Osteoblast (primary cell): ENCODE results near the gene RPS6KA5. TPM values are rescaled to one million over a fixed set of nuclear protein-coding genes. Genes with fewer than 3 reads are reported as not detected.

Experiments
- DNase-seq: peaks from one replicate; pipeline ENCODE4 v3.0.0; 2011; ENCODE audit warnings: low spot score, mixed read lengths; ENCODE audit not compliant: insufficient read length; ENCODE audit errors: missing footprints
- H2AFZ ChIP-seq: 2 replicates; pipeline ENCODE4 v1.6.0; 2011; ENCODE audit warnings: mild to moderate bottlenecking, low read length
- H3K27ac ChIP-seq: 2 replicates; pipeline ENCODE4 v1.5.1; 2011; ENCODE audit warnings: mild to moderate bottlenecking, low read depth, low read length, moderate library complexity
- H3K27me3 ChIP-seq: 2 replicates; pipeline ENCODE4 v1.6.0; 2012; ENCODE audit warnings: mild to moderate bottlenecking, control low read depth, inconsistent platforms, low read length, moderate library complexity; ENCODE audit not compliant: insufficient read depth
- H3K36me3 ChIP-seq: 2 replicates; pipeline ENCODE4 v1.5.1; 2011; ENCODE audit warnings: mild to moderate bottlenecking, low read length, control low read depth, moderate library complexity; ENCODE audit not compliant: insufficient read depth
- H3K4me1 ChIP-seq: 2 replicates; pipeline ENCODE4 v1.5.1; 2011; ENCODE audit warnings: mild to moderate bottlenecking, low read length, control low read depth, moderate library complexity; ENCODE audit not compliant: insufficient read depth
- H3K4me2 ChIP-seq: 2 replicates; pipeline ENCODE4 v1.6.0; 2011; ENCODE audit warnings: mild to moderate bottlenecking, low read length; ENCODE audit not compliant: insufficient read depth
- H3K4me3 ChIP-seq: fragments of 200-600 bp; sonication (generic); 3 replicates; pipeline ENCODE4 v1.5.1; 2012; ENCODE audit warnings: mild to moderate bottlenecking, low read length, inconsistent platforms; ENCODE audit not compliant: insufficient read depth
- H3K79me2 ChIP-seq: 2 replicates; pipeline ENCODE4 v1.6.0; 2012; ENCODE audit warnings: mild to moderate bottlenecking, low read length, control low read depth, inconsistent platforms; ENCODE audit not compliant: insufficient read depth
- H3K9me3 ChIP-seq: 2 replicates; pipeline ENCODE4 v1.5.1; 2011; ENCODE audit warnings: low read depth, low read length, control low read depth
- H4K20me1 ChIP-seq: 2 replicates; pipeline ENCODE4 v1.6.0; 2012; ENCODE audit warnings: mild to moderate bottlenecking, low read length, control low read depth; ENCODE audit not compliant: insufficient read depth
- CTCF ChIP-seq: IDR thresholded peaks from 2 replicates; pipeline ENCODE4 v1.5.1; 2011; ENCODE audit warnings: mild to moderate bottlenecking, low read depth, low read length, moderate library complexity; ENCODE audit errors: extremely low read depth
- total RNA-seq: library from RNA; depleted of rRNA; stranded (reverse); fragments of >200 nt; gene quantifications from 2 replicates; pipeline ENCODE4 v1.2.3, GENCODE V29; 2012

RPS6KA5 gene
- total RNA-seq, 1 donor: 1.4 TPM

GRCh38 chr14:90883782-90884181 is 176.7 kb downstream of the RPS6KA5 start:
- no peak overlapping the region for H3K4me2 ChIP-seq
- H3K9me3 ChIP-seq: no peaks in the 10 kb centered on the region
- peak; percentile 0 for DNase-seq
- no peak for TF ChIP-seq CTCF
- H3K27ac ChIP-seq: no peak overlapping the region
- no peak overlapping the region for H3K4me3 ChIP-seq
- H3K36me3 ChIP-seq: no peaks in the 10 kb centered on the region
- no peaks in the 10 kb centered on the region for H3K79me2 ChIP-seq
- H3K4me1 ChIP-seq: no peaks in the 10 kb centered on the region
- no peaks in the 10 kb centered on the region for H4K20me1 ChIP-seq
- H2AFZ ChIP-seq: no peak overlapping the region
- no peaks in the 10 kb centered on the region for H3K27me3 ChIP-seq

GRCh38 chr14:90883197-90883596 is 177.2 kb downstream of the RPS6KA5 start:
- DNase-seq: no peak
- Histone ChIP-seq H3K27me3 (no peaks in the 10 kb centered on the region), H3K4me2 (no peak overlapping the region), H3K36me3 (no peaks in the 10 kb centered on the region), H3K4me1 (no peaks in the 10 kb centered on the region), H3K27ac (no peak overlapping the region), H3K79me2 (no peaks in the 10 kb centered on the region), H3K9me3 (no peaks in the 10 kb centered on the region), H3K4me3 (no peak overlapping the region), H2AFZ (no peak overlapping the region), H4K20me1 (no peaks in the 10 kb centered on the region)
- no peak for TF ChIP-seq CTCF

GRCh38 chr14:90880282-90880681 is 180.2 kb downstream of the RPS6KA5 start:
- Histone ChIP-seq H3K4me1 (no peaks in the 10 kb centered on the region), H3K4me2 (no peak overlapping the region), H4K20me1 (no peaks in the 10 kb centered on the region), H3K9me3 (no peaks in the 10 kb centered on the region), H3K27me3 (no peaks in the 10 kb centered on the region), H3K4me3 (no peak overlapping the region), H3K36me3 (no peaks in the 10 kb centered on the region), H3K79me2 (no peaks in the 10 kb centered on the region), H3K27ac (no peak overlapping the region), H2AFZ (no peak overlapping the region)
- no peak for TF ChIP-seq CTCF
- no peak for DNase-seq

- Histone ChIP-seq H3K4me1 (no peaks in the 10 kb centered on the region), H4K20me1 (no peaks in the 10 kb centered on the region), H3K27ac (no peak overlapping the region), H3K79me2 (no peaks in the 10 kb centered on the region), H3K36me3 (no peaks in the 10 kb centered on the region), H3K9me3 (no peaks in the 10 kb centered on the region), H3K27me3 (no peaks in the 10 kb centered on the region), H3K4me3 (no peak overlapping the region), H2AFZ (no peak overlapping the region), H3K4me2 (no peak overlapping the region)
- DNase-seq: no peak
- no peak for TF ChIP-seq CTCF
These were observed 185.8 kb downstream of the RPS6KA5 start for GRCh38 chr14:90874599-90874998.
